ENCODE data around the gene GRAP2.

Gene GRAP2

DNA sequence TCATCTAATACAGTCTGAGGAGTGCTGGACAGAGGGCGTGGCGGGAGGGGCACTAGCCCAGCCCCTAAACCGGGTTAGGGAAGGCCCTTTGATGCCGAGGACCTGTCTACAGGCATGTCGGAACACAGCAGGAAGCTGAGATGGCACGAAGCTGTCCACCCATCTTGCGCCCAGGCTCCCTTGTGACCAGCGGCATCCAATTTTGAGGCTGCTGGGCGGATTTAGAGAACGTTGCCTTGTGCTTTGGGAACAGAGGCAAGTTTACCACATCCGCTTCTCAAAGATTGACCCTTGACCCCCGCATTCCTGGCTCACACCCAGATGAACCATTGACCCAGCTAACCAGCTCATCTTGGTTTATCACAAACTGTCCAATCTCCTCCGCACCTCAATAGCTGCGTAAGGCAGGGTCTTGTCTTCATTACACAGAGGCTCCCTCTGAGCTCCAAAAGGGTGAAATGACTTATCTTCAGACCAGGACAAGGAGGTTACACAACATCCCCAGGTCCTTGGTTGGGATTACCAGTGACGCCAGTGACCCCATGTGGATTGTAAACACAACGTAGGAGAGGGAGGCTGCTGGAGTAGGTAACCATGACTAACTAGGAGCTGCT, 98.4 kb downstream of the GRAP2 start:
- no peaks in the 10 kb centered on the region for H3K36me3 ChIP-seq (replicated peaks)
- DNase-seq (ENCODE audit: low spot score in 2 of 2), result no peak
- in situ Hi-C loops (cut with MboI; ENCODE audit: low sequenced_read_pairs), result no loop called here
- no peak overlapping the region for H3K4me3 ChIP-seq
- no peaks in the 10 kb centered on the region for H3K27me3 ChIP-seq (ENCODE audit: low read depth)
- no peaks in the 10 kb centered on the region for H3K9me3 ChIP-seq
- H3K4me1 ChIP-seq, result peaks cover 3% of the 10 kb centered on the region; the same call in 1 of the 2 replicates

DNA sequence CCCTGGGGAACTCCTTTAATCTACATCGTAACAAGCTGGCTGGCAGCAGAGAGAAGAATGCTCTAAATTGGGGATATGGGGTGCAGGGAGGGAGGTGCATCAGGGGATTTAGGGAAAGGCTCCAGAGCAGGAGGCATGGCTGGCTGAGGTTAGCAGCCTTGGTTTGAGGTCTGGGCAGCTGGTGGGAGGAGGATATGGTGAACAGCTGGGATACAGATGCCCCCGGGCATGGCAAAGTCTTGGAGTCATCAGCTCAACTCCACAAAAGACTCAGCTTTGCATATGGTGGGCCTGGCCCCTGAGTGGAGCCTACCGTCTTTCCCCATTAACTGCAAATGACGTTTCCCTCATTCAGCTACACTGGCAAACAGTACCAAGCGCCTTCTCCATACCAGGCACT, 99.3 kb downstream of the GRAP2 start:
- Histone ChIP-seq H3K27me3 (ENCODE audit: low read depth) (no peaks in the 10 kb centered on the region), H3K36me3 (replicated peaks) (no peaks in the 10 kb centered on the region), H3K4me3 (no peak overlapping the region), H3K9me3 (no peaks in the 10 kb centered on the region), H3K4me1 (peaks cover 3% of the 10 kb centered on the region; the same call in 1 of the 2 replicates)
- in situ Hi-C loops (cut with MboI; ENCODE audit: low sequenced_read_pairs), result no loop called here
- no peak for DNase-seq (ENCODE audit: low spot score in 2 of 2)

DNA sequence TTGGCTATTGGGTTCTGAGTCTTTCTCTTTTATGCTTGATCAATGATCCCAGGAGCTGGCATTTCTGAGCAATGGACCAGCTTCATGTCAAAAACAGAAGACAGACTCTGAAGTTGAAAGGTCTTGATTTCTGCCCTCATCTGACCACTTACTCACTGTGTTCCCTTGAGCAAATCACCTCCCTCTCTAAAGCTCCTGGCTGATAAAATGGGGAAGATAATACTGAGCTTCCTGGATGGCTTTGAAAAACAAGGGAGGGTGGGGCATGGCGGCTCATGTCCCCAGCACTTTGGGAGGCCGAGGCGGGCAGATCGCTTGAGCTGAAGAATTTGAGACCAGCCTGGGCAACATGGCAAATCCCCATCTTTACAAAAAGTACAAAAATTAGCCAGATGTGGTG, 100.2 kb downstream of the GRAP2 start:
- Histone ChIP-seq H3K27me3 (ENCODE audit: low read depth) (no peaks in the 10 kb centered on the region), H3K4me3 (no peak overlapping the region), H3K9me3 (no peaks in the 10 kb centered on the region), H3K4me1 (peaks cover 3% of the 10 kb centered on the region; the same call in 1 of the 2 replicates), H3K36me3 (replicated peaks) (no peaks in the 10 kb centered on the region)
- in situ Hi-C loops (cut with MboI; ENCODE audit: low sequenced_read_pairs), result no loop called here
- DNase-seq (ENCODE audit: low spot score in 2 of 2), result no peak

DNA sequence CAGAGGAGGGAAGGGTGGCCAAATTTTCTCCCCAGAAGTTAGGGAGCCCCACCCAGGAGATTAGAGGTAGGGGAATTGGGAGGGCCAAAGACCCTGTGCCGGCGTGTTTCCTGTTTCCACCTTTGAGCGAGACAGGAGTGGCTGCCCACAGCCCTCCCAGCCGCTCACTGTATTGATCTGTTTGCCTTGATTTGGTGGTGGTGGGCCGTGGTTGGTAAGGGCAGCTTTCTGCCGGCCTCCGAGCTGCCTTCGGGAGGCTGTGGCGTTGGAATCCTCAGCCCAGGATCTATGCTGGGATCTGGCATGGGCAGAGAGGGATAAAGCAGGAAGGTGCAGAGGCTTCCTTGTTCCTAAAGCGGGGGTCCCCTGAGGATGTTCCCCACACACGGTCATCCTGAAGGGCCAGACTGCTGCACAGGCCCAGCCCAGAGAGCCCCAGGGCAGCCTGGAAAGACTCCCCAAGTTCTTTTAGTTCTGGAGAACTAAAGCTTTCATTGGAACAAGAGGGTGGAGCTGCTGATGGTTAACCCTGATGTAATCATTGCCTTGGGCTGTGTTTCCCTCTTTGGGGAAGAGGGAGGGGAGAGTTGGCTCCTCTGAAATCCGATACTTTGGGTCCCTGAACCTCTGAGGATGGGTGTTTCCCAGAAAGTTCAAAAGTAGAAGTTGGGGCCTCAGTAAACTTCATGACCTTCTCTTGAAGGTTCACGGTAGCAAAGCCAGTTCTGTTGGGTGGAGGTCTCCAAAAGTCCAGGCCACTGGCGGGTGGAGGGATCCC, 101.1 kb downstream of the GRAP2 start:
- H3K27me3 ChIP-seq (ENCODE audit: low read depth), result no peaks in the 10 kb centered on the region
- H3K4me1 ChIP-seq, result peaks cover 3% of the 10 kb centered on the region; the same call in 1 of the 2 replicates
- H3K9me3 ChIP-seq, result no peaks in the 10 kb centered on the region
- no peak overlapping the region for H3K4me3 ChIP-seq
- H3K36me3 ChIP-seq (replicated peaks), result no peaks in the 10 kb centered on the region
- in situ Hi-C loops (cut with MboI; ENCODE audit: low sequenced_read_pairs), result no loop called here
- no peak for DNase-seq (ENCODE audit: low spot score in 2 of 2)

DNA sequence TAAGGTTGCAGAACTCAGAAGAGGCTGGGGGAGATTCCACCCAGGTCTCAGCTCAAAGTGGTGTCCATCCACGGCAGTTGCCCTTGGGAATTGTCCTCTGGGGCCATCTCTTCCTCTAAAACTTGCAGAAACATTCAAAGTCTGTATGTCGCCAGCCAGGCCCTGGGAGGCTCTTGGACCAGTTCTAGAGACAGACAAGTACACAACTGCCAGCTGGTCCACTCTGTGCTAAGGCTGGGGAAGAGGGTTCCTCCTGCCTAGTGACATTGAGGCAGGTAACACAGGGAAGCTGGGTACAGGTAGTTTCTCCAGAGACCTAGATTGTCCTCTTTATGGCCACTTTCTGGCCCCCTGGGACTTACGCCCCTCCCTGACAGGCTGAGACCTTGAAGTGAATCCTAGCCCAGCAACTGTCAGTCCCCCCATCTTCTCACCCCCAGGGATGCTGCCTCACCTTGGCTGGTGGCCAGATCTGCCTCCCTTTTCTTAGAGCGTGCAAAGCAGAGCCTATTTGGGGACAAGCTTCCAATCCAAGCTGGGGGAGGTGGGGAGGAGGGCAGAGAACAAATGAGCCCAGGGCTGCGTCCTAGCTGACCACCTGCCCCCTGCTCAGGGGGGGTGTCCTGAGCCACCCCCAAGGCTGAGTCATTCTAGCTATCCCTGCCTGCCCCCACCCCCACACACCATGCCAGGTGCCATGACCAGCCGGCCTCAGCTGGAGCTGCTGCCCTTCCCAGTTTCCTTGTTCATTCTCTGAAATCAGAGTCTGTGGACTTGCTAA, 102.2 kb downstream of the GRAP2 start:
- Histone ChIP-seq H3K4me3 (no peak overlapping the region), H3K27me3 (ENCODE audit: low read depth) (no peaks in the 10 kb centered on the region), H3K36me3 (replicated peaks) (no peaks in the 10 kb centered on the region), H3K4me1 (peaks cover under 1% of the 10 kb centered on the region; the same call in 1 of the 2 replicates), H3K9me3 (no peaks in the 10 kb centered on the region)
- DNase-seq (ENCODE audit: low spot score in 2 of 2), result no peak
- in situ Hi-C loops (cut with MboI; ENCODE audit: low sequenced_read_pairs), result no loop called here

DNA sequence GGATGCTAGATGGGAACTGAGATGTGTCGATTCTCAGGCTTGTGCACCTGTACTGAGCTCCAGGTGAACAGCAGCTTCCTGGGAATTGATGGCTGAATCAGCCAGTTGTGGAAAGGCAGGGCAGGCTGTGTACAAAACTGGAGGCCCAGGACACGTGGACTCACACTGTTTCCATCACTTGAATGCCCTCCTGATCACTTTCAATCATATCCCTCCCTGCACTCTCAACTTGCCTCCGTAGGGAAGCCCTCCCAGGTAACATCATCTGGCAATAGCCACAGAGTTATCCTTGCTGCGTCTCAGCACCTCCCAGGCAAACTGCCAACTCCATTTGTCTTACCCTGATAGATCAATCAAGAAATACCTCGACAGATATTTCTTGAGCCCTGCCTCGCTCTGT, 104.0 kb downstream of the GRAP2 start:
- Histone ChIP-seq H3K4me3 (no peak overlapping the region), H3K36me3 (replicated peaks) (no peaks in the 10 kb centered on the region), H3K4me1 (no peaks in the 10 kb centered on the region), H3K27me3 (ENCODE audit: low read depth) (0 out of 2 replicates have a peak, but pooled peaks cover 3% of the 10 kb centered on the region), H3K9me3 (no peaks in the 10 kb centered on the region)
- in situ Hi-C loops (cut with MboI; ENCODE audit: low sequenced_read_pairs), result no loop called here
- no peak for DNase-seq (ENCODE audit: low spot score in 2 of 2)

DNA sequence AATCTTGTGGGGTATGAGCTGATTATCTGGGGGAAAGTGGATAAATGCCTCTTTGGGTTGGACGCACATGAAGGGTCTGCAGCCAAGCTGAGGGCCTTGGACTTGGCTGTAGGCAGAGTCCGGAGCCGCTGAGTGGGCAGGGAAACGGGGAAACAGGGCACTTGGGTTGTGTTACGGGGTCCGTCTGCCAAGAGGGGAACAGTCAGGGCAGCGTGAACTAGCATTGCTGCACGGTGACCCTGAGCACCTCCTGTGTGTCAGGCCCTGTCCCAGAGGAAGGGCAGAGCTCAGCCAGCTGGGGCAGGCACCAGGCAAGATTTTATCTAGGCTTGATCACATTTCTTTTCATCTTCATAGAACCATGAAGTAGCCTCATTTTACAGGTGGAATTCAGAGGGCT, 105.8 kb downstream of the GRAP2 start:
- Histone ChIP-seq H3K36me3 (replicated peaks) (no peaks in the 10 kb centered on the region), H3K9me3 (no peaks in the 10 kb centered on the region), H3K4me1 (no peaks in the 10 kb centered on the region), H3K27me3 (ENCODE audit: low read depth) (peaks cover 3% of the 10 kb centered on the region; the same call in 1 of the 2 replicates), H3K4me3 (no peak overlapping the region)
- in situ Hi-C loops (cut with MboI; ENCODE audit: low sequenced_read_pairs), result no loop called here
- no peak for DNase-seq (ENCODE audit: low spot score in 2 of 2)

DNA sequence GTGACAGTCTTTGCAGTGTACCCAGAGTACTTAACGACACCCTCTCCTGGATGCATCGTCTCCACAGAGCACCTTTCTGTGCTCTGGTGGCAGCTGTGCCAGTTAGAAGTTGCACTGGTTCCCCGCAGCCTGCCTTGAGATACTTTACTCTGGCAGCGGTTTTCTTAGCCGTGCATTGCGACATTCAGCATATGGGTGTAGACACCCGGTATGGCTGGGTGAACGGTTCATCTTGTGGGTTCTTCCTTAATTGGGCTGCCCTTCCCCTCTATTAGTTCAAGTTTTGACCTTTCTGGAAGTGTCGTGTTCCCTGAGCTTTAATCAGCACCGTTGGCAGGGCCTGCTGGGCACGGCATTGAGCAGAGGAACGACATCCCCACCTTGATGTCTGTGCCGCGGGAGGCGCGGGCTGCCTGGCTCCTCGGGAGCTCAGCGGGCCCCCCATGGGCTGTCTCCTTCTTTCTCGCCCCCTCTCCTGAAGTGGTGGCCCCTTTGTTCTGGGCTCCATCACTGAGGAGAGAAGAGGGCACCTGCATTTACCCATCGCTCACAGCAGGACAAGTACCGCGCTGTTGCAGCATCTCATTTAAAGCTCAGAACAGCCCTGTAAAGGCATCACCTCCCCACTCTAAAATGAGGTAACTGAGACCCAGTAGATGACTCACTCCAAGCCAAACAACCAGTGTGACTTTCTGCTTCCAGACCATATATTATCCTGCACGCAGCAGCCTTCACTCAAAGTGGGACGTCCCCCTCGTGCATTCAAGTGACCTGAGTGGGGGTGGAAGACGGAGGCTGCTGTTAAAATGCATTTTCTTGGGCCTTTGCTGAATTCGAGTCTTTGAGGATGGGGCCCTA, 107.2 kb downstream of the GRAP2 start:
- Histone ChIP-seq H3K9me3 (no peaks in the 10 kb centered on the region), H3K27me3 (ENCODE audit: low read depth) (peaks cover 3% of the 10 kb centered on the region; the same call in 1 of the 2 replicates), H3K4me1 (no peaks in the 10 kb centered on the region), H3K36me3 (replicated peaks) (no peaks in the 10 kb centered on the region), H3K4me3 (no peak overlapping the region)
- no peak for DNase-seq (ENCODE audit: low spot score in 2 of 2)
- in situ Hi-C loops (cut with MboI; ENCODE audit: low sequenced_read_pairs), result no loop called here

DNA sequence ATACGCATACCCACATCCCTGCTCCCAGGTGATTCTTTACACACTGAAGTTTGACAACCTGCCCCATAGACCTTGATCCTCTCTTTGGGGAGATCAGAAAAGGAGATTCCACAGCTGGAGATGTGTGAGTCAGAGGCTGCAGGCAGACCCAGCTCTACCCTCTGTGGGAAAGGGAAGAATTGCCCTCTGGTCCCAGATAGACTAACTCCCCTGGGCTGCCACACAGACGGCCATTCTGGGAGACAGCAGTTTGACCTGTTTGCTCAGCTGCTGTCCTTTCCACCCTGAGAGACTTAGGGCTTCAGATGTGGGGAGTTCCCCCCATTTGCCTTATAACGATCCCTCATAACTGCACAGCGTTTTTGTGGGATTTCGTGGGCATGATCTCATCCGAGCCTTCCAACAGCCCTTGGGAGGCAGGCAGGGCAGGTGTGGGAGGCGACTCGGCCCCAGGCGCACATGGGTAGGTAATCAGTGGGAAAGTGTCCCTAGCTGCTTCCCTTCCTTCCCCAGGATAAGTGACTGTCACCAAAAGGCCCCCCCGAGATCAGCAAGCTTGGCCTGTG, 107.9 kb downstream of the GRAP2 start:
- peaks cover 3% of the 10 kb centered on the region; the same call in 1 of the 2 replicates for H3K27me3 ChIP-seq (ENCODE audit: low read depth)
- no peaks in the 10 kb centered on the region for H3K9me3 ChIP-seq
- no peak for DNase-seq (ENCODE audit: low spot score in 2 of 2)
- in situ Hi-C loops (cut with MboI; ENCODE audit: low sequenced_read_pairs), result no loop called here
- no peaks in the 10 kb centered on the region for H3K4me1 ChIP-seq
- no peaks in the 10 kb centered on the region for H3K36me3 ChIP-seq (replicated peaks)
- no peak overlapping the region for H3K4me3 ChIP-seq

DNA sequence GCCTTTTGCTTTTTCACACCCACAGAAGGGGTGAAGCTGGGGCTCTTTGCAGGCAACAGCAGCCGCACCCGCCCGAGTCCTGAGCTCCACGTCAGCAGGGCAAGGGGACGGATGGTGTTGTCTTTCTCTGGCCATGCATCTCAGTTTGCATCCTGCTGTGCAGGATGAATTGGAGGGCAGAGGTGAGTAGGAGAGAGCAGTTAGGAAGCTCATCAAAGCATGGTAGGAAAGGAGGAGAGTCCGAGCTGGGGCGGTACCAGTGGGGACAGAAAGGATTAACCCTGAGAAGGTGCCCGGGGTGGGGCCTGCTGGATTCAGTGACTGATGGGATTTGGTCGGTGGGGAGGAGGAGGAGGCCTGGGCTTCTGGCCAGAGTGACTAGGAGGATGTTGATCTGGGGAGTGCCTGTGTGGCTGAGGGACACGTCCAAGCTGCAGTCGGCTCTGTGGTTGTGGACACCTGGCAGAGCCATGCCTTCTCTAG, 108.4 kb downstream of the GRAP2 start:
- no peaks in the 10 kb centered on the region for H3K9me3 ChIP-seq
- peaks cover 3% of the 10 kb centered on the region; the same call in 1 of the 2 replicates for H3K27me3 ChIP-seq (ENCODE audit: low read depth)
- H3K4me1 ChIP-seq, result no peaks in the 10 kb centered on the region
- DNase-seq (ENCODE audit: low spot score in 2 of 2), result peak in 1 of 2 experiments; percentile 28
- in situ Hi-C loops (cut with MboI; ENCODE audit: low sequenced_read_pairs), result no loop called here
- no peak overlapping the region for H3K4me3 ChIP-seq
- no peaks in the 10 kb centered on the region for H3K36me3 ChIP-seq (replicated peaks)

DNA sequence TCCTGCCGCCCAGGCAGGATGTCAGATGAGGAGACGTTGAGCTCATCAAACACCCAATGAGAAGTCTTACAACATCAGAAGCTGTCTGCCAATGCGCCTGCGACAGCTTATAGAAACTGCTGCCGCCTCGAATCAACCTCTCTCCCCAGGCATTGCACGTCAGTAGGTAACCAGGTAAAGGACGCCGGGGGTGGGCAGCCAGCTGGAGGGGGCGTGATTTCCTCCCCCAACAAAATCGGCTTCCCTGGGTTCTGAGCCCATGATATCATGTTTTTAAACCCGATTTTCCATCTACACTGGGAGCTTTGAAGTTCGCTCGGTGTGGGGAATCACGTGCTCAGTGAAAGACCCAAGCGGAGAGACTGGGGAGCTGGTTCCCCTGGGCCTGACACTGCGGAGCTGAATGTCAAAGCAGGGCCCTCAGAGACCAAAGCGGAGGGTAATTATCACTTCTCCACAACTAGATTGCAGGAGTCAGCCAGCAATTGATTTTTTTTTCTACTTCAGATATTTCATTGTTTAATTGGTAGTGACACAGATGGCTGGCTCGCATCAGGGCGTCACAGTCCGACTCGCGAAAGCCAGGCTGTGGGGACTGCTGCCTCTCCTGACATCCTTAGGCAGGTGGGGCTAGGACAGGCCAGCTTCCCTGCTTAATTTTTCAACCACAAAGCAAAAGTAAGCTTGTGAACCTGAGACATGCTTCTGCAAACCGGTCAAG, 109.2 kb downstream of the GRAP2 start:
- in situ Hi-C loops (cut with MboI; ENCODE audit: low sequenced_read_pairs), result no loop called here
- DNase-seq (ENCODE audit: low spot score in 2 of 2), result no peak
- Histone ChIP-seq H3K4me1 (no peaks in the 10 kb centered on the region), H3K4me3 (no peak overlapping the region), H3K27me3 (ENCODE audit: low read depth) (peaks cover 3% of the 10 kb centered on the region; the same call in 1 of the 2 replicates), H3K9me3 (no peaks in the 10 kb centered on the region), H3K36me3 (replicated peaks) (no peaks in the 10 kb centered on the region)

DNA sequence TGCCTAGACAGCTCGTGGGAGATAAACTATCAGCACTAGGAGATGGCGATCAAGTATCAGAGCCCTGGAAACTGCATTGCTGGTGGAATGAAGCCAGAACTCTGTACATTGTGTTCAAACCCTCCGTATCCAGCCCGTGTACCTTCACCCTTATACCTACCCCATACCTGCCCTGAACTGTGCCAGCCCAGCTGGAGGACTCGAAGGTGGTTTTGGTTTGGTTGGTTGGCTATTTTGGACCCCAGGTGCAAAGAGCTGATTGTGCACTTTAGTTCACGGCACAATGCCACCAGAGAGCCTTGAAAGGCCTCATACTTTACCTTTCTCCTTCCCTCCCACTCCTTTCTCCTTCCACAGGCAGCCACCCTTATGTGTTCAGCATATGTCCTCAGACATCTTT, 109.9 kb downstream of the GRAP2 start:
- in situ Hi-C loops (cut with MboI; ENCODE audit: low sequenced_read_pairs), result no loop called here
- peaks cover 3% of the 10 kb centered on the region; the same call in 1 of the 2 replicates for H3K27me3 ChIP-seq (ENCODE audit: low read depth)

More for the DNA sequence above, 109.9 kb downstream of the GRAP2 start:
- DNase-seq (ENCODE audit: low spot score in 2 of 2), result no peak
- no peaks in the 10 kb centered on the region for H3K36me3 ChIP-seq (replicated peaks)
- no peak overlapping the region for H3K4me3 ChIP-seq
- no peaks in the 10 kb centered on the region for H3K4me1 ChIP-seq
- H3K9me3 ChIP-seq, result no peaks in the 10 kb centered on the region
